DMS153 treated with DMSO at 0.1 percent for 48 hours (cell line): Measurements from ENCODE around the gene C19orf67.
A peak's percentile ranks its signal among the peaks of the same experiment; 100 is the strongest.

Source experiments
- DNase-seq: peaks from one replicate; lab custom pipeline; 2025; ENCODE audit not compliant: unreplicated experiment; lab: John Stamatoyannopoulos, UW

Gene C19orf67

GRCh38 chr19:14086098-14086497 lies 515 bp upstream of the C19orf67 start:
- no peak for DNase-seq

GRCh38 chr19:14082675-14082960 lies 3.0 kb downstream of the C19orf67 start:
- no peak for DNase-seq

- DNase-seq, result no peak
Observed at GRCh38 chr19:14081797-14082674, 3.5 kb downstream of the C19orf67 start.

- DNase-seq, result peak; percentile 96
Observed at GRCh38 chr19:14080887-14081796, 4.4 kb downstream of the C19orf67 start.

- DNase-seq, result no peak
Observed at GRCh38 chr19:14078411-14078810, 7.2 kb downstream of the C19orf67 start.

GRCh38 chr19:14073925-14074838 lies 11.4 kb downstream of the C19orf67 start:
- no peak for DNase-seq

- peak; percentile 72 for DNase-seq
Observed at GRCh38 chr19:14073261-14073924, 12.2 kb downstream of the C19orf67 start.

- peak; percentile 61 for DNase-seq
Observed at GRCh38 chr19:14072535-14073260, 12.9 kb downstream of the C19orf67 start, which contains the start of gene MISP3. Gene MISP3 (plus strand): TSS chr19:14072786. CDS start chr19:14073310, 524 bp downstream.

GRCh38 chr19:14070268-14071050 lies 15.1 kb downstream of the C19orf67 start:
- DNase-seq, result no peak

GRCh38 chr19:14066134-14066533 lies 19.4 kb downstream of the C19orf67 start:
- no peak for DNase-seq

GRCh38 chr19:14063105-14063504 lies 22.5 kb downstream of the C19orf67 start:
- no peak for DNase-seq

GRCh38 chr19:14062558-14062855 lies 23.1 kb downstream of the C19orf67 start:
- DNase-seq, result no peak

GRCh38 chr19:14061751-14062557 lies 23.6 kb downstream of the C19orf67 start, which contains the start of gene PALM3:
Gene PALM3 (minus strand): TSS chr19:14062076. CDS start chr19:14061980, 96 bp downstream.
- no peak for DNase-seq

GRCh38 chr19:14061081-14061749 lies 24.4 kb downstream of the C19orf67 start:
- DNase-seq, result no peak

GRCh38 chr19:14059652-14060155 lies 25.9 kb downstream of the C19orf67 start:
- no peak for DNase-seq

- no peak for DNase-seq
Observed at GRCh38 chr19:14059093-14059480, 26.5 kb downstream of the C19orf67 start.
